Stimulated activated CD4-positive, alpha-beta T cell treated with anti-CD3 and anti-CD28 coated beads, Interleukin-15, amount 100 ng/mL, for 1 hour (primary cell): ENCODE results near the gene PRKG1.

Experiments used
- DNase-seq, 2 donors: peaks; one replicate each; pipeline ENCODE4 v3.0.0-alpha.2; 2020; ENCODE audit warnings: low read depth in 1 of 2, low spot score in 1 of 2

PRKG1 gene

DNA sequence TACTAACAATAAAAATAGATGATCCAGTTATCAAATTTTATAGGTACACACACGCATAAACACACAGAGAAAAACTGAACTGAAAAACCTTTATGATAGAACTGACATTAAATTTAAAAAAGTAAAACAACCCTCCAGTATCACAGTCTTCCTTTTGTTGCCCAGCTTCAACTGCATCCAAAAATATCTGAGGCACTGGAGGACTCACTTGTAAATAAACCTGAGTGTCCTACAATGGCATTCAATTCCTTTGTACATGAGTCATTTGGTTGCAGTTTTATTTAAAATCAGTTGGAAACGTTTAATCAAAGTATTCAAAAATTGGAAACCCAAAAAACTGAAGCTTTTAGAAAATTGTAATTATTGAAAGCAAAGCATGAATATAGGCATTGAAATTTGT lies 890.3 kb downstream of the PRKG1 start:
- no peak for DNase-seq

DNA sequence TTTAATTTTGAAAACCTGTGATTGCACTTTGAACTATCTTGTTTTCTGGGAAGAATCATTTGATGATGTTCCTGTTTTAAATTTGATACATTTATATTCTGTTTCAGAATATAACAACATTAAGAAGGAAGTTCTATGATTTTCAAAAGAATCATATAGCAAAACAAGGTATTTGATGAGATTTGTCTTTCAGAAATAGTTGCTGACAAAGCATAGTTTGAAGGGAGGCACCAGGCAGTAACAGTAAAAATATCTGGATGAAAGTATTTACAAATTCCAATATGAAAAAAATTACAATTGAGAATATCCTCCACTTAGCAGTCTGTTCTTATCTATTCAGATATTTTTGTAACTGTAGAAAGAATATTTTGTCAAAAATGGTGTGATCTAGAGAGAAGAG lies 891.2 kb downstream of the PRKG1 start:
- no peak for DNase-seq

DNA sequence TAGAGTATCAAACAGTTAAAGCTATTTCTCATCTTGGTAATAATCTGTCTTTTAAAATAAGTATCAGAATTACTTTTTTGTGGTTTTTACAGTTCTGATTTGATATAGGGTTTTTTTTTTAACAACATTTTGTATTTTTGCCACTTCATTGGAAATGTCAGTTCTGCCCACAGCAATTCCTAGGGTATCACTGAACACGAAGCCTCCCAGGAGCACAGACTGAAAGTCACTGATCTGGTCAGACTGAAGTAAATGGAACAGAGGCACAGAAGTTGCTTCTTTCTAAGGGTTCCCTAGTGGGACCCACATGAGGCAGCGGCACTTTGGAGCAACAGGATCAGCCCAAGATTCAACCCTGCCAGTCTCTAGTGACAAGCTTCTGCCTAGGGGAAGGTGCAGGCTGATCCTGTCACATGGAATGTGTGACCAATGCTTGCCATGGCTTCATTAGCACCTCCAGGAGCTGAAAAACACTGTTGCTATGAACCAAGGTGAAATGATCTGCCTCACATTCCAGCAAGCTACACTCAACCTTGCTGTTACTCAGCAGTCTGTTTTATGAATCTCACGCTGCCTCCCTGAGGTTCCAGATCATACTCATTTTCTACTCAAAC lies 898.6 kb downstream of the PRKG1 start:
- DNase-seq, result no peak

DNA sequence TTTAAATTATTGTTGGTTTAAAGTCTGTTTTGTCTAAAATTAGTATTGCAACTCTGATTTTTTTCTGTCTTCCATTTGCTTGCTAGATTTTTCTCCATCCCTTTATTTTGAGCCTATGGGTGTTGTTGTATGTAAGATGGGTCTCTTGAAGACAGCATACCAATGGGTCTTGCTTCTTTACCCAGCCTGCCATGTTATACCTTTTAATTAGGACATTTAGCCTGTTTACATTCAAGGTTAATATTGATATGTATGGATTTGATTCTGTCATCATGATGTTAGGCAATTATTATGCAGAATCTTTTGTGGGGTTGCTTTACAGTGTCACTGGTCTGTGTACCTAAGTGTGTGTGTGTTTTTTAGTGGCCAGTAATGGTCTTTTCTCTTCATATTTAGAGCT lies 906.5 kb downstream of the PRKG1 start:
- no peak for DNase-seq

DNA sequence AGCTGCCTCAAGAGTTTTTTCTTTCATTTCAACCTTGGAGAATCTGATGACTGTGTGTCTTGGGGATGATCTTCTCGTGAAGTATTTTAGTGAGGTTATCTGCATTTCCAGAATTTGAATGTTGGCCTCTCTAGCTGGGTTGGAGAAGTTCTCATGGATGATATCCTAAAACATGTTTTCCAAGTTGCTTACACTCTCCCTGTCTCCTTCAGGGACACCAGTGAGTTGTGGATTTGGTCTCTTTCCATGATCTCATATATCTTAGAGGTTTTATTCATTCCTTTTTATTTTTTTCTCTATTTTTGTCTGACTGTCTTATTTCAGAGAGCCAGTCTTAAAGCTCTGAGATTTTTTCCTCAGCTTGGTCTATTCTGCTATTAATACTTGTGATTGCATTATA lies 907.4 kb downstream of the PRKG1 start:
- DNase-seq, result no peak

DNA sequence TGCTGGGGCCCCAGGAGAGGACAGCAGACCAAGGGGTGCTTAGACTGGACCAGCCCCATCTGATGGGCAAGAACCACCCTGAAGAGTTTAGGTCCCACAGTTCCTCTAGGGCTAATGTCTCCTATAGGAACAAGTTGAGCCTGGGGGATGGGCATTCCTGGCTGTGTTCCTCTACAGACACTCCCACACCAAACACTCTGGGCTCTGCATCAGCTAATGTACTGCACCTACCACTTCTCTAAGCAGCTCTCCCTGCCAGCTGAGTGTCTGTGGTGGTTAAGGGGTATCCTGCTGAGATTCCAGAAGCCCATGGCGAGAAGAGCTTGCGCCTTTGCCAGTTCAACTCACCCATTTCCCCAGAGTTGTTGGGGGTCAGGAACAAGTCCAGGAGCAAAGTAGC lies 909.2 kb downstream of the PRKG1 start:
- DNase-seq, result no peak

DNA sequence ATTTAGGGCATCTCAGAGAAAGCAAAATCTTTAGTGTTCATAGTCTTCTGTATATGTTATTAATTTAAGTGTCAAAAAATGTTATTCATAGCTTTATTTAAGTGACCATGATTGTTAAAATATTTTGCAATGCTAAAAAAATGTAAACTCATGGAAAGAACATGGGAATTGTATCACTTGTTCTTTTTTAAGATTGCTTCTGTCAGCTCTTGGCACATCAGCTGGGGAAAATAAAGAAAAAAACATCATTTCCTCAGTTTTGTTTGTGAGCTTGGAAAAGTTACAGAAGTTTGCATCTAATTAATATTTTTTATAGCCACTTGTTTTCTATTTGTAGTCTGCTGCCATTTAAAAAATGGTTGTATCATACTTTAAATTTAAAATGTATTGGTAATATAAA lies 911.0 kb downstream of the PRKG1 start:
- DNase-seq, result no peak

DNA sequence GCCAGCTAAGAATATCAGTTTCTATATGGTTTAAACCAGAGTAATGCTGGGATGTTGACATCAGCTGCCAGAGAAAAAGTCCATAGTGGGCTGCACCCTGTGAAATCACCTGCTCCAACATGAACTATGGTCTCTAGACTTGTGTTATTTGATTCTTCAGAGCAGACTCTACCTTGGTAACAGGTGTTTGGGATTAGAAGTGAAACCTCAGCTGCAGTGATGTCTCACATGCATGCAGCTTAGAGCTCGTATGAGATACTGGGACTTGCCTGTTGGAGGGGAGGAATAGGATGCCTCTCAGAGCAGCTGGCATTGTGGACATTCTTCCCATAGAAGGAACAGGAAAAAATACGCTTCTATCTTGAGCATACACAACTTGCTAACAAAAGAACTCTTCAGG lies 912.2 kb downstream of the PRKG1 start:
- no peak for DNase-seq

DNA sequence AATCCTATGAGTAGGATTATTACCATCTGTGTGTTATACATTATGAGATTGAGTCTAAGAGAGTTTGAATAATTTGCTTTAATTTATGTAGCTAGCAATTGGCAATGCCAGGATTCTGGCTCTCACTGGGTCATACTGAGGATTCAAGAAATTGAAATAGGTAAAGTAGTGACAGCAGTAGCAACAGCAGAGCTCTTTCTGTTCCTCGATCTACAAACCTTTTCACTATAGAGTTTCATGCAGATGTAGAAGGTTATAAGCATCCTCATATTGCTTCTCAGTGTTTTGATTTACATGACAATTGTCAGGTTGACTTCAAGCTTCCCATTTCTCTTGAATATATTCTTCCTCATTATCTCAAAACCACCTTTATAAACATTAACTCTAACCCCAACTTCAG lies 919.2 kb downstream of the PRKG1 start:
- no peak for DNase-seq

DNA sequence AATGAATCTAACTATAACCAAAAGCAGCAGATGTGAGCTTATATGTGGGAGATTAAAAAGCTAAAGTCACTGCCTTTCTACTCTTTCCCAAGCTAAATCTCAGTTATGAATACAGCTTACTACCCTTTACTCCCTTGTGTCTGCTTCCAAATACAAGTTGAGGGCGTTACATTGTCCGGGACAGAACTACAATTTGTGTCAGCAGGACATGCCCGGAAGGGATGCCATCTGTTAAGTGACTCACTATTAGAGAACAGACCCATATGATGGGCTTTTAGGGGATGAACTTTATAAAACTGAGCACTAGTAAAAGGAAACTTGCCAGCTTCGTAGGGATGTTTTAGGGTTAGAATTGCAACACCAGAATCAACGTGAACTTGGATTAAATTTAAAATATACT lies 924.8 kb downstream of the PRKG1 start:
- DNase-seq, result no peak

DNA sequence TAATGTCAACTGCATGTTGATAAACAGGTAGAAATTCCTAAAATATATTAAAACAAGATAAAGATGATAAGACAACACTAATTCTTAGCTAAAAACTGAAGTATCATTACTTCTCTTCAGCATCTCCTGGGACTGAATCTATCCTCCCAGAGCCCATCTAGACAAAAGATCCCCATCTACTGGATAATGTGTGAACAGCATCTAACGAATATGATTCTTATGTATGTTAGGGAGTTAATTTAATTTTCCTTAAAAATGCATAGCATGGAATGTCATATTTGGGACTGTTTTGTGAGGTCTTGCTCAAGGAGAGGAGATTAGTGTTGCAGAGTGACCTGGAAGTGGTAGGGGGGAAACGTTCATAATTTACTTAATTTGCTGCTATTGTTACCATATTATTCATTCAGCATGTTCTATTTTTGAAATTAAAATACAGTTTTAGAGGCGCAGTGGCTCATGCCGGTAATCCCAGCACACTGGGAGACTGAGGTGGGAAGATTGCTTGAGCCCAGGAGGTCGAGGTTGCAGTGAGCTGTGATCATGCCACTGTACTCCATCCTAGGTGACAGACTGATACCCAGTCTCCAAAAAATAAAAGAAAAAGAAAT lies 930.2 kb downstream of the PRKG1 start:
- no peak for DNase-seq

DNA sequence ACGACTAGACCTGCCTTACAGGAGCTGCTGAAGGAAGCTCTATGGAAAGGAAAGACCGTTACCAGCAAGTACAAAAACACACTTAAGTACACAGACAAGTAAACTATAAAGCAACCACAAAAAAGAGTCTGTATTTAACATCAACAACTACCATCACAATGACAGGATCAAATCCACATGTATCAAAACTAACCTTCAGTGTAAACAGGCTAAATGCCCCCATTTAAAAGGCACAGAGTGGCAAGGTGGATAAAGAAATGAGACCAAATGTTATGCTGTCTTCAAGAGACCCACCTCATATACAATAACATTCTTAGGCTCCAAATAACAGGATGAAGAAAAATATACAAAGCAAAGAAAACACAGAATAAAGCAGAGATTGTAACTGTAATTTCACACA lies 932.8 kb downstream of the PRKG1 start:
- DNase-seq, result no peak

DNA sequence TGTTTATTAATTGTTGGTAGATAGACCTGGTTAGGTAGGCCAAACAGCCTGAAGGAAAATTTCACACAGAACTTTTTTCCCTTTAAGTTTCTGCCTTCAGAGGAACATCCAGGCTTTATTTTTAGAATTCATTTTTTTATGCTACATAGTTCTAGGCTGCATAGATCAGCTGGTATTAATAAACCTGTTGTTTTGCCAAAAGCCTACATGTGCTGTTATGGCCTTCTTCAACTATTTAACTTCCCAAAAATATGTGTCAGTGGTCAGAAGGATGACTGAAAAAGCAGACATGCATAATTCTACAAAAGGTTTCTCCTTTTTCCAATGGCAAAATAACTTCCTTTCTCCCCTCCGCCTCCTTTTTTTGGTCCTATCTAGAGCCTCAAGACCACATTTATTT lies 936.8 kb downstream of the PRKG1 start:
- DNase-seq, result no peak

DNA sequence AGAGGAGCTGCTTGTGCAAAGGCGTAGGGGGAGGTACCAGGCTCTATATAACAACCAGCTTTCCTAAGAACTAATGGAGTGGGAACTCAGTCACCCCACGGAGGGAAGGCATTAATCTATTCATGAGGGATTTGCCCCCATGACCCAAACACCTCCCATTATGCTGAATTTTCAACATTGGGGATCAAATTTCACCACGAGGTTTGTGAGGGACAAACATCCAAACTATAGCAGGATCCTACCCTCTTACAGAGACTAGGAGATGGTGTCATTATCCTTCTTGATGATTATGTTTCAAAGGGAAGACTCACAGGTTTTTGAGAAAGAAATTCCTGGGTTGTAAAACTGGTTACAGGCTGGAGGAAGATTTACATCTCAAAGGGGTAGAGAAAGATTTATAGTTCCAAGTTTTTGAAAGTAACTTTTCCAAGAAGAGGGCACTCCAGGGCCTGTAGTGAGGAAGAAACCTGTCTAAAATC lies 944.8 kb downstream of the PRKG1 start:
- no peak for DNase-seq

DNA sequence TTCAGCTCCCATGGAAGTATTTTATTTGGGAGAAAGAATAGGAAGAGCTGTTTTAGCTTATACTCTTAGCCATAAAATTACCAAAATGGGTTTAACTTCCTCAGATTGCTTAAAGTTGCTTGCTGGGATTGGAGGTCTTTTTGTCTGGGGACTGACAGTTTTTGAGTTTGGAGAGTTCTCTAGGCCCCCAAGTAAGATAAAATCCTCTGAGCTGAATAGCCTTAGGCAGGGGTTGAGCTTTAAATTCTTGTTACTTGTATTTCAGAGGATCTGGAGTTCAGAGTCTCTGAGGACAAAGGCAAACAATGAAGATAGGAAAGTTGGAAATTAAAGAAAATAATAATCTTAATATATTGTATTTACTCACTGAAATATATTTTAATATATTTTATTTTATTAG lies 945.4 kb downstream of the PRKG1 start:
- no peak for DNase-seq

DNA sequence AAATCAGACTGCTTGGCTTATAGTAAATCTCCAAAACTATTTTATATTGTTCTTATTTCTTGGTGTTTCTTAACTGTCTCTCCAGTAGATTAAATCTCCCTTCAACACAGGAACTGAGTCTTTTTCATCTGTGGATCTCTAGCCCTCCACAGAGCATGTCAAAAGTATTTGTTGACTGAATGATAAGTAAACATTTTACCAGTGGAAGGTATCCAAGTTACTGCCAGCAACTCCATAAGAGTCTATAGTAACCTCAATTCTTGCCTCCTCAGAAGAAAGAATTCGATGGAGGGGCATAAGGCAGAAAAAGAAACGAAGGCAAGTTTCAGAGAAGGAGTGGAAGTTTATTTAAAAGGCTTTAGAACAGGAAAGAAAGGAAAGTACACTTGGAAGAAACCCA lies 945.9 kb downstream of the PRKG1 start:
- no peak for DNase-seq

DNA sequence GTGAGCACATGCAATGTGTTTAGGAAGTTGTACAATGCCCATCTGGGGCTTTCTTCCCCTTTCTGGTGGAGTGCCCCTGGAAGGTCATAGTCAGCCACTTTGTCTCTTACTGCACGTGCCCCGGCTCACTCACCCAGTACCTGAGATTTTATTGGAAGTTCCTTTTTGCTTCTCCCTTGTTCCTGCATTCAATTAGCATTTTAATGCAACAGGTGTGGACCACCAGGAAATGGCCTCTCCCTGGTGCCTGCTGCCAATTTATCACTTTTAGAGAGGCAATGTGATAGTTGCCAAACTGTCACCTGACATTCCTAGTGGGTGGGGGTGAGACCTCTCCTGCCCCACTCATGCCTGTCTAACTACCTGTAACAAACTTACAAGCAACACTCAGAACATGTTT lies 946.4 kb downstream of the PRKG1 start:
- DNase-seq, result no peak

DNA sequence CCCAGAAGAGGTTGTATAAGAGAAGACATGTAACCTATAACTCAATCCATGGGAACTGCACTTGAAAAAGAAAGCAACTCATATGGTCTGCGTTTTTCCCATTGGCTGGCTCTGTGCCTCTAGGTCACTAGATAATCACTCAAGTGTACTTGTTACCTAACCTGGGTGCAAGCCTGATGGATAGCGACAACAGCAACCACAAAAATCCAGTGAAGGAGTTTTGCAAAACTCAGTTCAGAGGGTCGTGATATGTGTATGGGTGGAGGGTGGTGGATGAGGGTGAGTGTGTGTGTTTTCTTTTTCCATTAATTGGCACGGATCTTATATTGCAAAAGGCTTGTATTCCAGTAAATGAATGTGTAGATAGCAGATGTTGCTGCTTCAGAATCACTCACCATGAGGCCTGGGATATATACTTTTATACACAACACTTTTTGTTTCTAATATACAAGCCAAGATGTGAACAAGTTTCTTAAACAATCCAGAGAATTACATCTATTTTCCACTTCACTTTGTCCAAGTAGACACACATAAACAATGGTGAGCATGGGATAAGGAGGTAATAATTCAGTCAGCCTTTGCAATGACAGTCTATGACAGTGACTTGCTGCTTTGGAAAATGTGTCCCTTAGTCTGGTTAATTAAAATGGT lies 952.9 kb downstream of the PRKG1 start:
- no peak for DNase-seq

DNA sequence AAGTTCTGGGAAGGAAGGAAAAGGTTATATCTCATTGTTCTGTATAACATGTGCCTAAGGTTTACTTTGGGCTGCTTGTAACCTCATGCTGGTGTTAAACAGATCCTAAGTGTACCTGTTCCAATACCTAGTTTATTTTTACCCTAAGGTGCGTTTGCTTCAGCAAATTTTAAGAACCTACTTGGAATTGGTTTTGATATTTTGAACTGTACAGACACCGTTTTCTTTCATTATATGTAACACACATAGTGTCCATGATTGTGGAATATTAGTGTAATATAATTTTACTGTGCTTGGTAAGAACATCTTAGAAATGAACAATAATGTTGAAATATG lies 954.2 kb downstream of the PRKG1 start:
- no peak for DNase-seq

DNA sequence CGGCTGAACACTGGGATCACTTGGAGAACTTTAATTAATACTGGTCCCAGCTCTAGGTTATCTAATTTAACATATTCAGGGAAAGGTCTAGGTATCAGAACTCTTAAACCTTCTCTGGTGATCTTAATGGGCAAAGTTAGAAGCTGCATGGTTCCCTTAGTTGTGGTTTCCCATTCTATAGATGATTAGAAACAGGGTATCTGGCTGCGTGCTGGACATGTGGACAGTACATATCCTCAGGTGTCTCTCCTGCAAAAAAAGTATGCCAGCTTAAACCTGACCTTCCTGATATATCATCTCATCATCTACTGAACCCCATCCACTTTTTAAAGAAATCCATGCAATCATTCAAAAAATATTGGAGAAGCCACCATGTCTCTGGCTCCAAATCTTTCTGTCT lies 955.3 kb downstream of the PRKG1 start:
- DNase-seq, result no peak

DNA sequence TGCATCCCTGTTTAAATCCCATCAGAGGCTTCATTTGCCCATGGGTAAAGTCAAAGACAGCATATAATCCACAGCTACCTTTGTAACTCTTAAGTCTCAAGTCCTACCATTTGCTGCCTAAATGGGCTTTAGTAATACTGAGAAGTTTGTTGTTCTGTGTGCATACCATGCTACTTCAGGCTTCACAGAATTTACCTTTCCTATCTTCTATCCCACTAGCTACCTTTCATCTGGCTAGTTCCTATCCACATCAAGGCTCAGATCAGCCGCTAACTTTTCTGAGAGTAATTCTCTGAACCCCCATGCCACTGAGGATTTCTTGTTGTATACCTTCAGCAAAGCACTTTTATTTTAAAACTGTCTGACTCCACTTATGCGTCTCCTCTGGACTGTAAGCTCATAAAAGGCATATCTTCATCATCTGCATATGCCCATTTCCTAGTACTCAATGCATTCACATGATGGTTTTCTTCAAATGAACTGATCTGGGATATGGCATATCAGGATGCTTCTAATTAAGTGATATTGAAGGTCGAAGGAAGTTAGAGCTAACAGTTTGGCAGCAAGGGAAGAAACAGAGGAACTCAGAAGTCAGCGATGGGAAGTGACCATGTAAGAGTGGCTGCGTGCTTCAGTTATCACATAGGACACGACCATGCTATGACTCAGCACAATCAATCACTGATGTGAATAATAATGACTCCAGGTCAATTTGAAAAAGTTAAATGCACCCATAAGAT lies 955.9 kb downstream of the PRKG1 start:
- no peak for DNase-seq

DNA sequence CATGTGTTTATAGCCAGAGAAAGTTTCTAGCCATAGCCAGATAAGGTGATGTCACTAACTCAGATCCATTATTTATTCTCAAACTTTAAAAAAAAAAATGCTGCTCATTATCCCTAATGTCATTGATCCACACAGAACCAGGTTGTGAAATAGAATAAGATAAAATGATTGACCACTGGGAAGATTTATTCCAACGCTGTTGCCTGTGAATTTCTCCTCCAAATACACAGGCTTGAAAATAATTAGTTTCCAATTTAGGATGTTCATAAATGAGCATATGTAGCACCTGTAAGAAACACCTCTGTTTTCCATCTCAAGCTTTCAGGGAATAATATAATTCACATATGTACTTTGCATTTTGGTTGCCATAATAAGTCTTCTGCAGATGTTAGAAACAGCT lies 956.7 kb downstream of the PRKG1 start:
- no peak for DNase-seq
